Activated CD4-positive, alpha-beta T cell treated with anti-CD3 and anti-CD28 coated beads for 36 hours (primary cell): ENCODE data around the gene KAT14. TPM values are rescaled to one million over a fixed set of nuclear protein-coding genes. Genes with fewer than 3 reads are reported as not detected.
"Not testable (repeated sequence)": the region's sequence is repeated elsewhere in the genome, so short reads cannot be mapped to it uniquely, and the experiment has no call there.

Experiments
- ATAC-seq: fragments of 200-7000 bp; cut with Tn5 transposase; one replicate; pipeline ENCODE4 v1.10.0; 2021; ENCODE audit warnings: mild to moderate bottlenecking, moderate library complexity
- CTCF ChIA-PET: fragments of 350-600 bp; sonication (Branson Sonifier 250); formaldehyde crosslinking; loops from one replicate; lab custom pipeline; 2021; ENCODE audit warnings: antibody characterized with exemption; lab: Charles Lee
- POLR2A ChIA-PET: fragments of 350-600 bp; sonication (Branson Sonifier 250); formaldehyde crosslinking; loops from one replicate; lab custom pipeline; 2021; ENCODE audit warnings: antibody characterized with exemption, inconsistent platforms; lab: Charles Lee
- DNase-seq: peaks from one replicate; pipeline ENCODE4 v3.0.0-alpha.2; 2020
- H3K27ac Mint-ChIP-seq: one replicate; pipeline ENCODE4 v1.8.0; 2021; ENCODE audit warnings: mixed read lengths
- H3K27me3 Mint-ChIP-seq: one replicate; pipeline ENCODE4 v1.8.0; 2021; ENCODE audit warnings: mixed read lengths
- H3K36me3 Mint-ChIP-seq: one replicate; pipeline ENCODE4 v1.8.0; 2021; ENCODE audit warnings: low read depth, mixed read lengths
- H3K4me1 Mint-ChIP-seq: one replicate; pipeline ENCODE4 v1.8.0; 2021; ENCODE audit warnings: mixed read lengths
- H3K4me3 Mint-ChIP-seq: one replicate; pipeline ENCODE4 v1.8.0; 2021; ENCODE audit warnings: mild to moderate bottlenecking, moderate library complexity, mixed read lengths
- H3K9me3 Mint-ChIP-seq: one replicate; pipeline ENCODE4 v1.8.0; 2021; ENCODE audit warnings: low read depth, mixed read lengths
- intact Hi-C, 2 experiments: fragments of 100-400 bp; cut with DNase I in 1 of 2; cut with micrococcal nuclease in 1 of 2; formaldehyde crosslinking; loops; one replicate each; pipeline versions ENCODE4 v1.14.2 to v1.15.1; 2022 to 2024; cut with DNase I, micrococcal nuclease
- total RNA-seq, 2 experiments: library from RNA; stranded (reverse); gene quantifications; one replicate each; pipeline ENCODE4 v1.2.3, GENCODE V29; 2021

The KAT14 gene
- total RNA-seq, 2 experiments from 2014 or later: 17.2 to 17.9 TPM

DNA sequence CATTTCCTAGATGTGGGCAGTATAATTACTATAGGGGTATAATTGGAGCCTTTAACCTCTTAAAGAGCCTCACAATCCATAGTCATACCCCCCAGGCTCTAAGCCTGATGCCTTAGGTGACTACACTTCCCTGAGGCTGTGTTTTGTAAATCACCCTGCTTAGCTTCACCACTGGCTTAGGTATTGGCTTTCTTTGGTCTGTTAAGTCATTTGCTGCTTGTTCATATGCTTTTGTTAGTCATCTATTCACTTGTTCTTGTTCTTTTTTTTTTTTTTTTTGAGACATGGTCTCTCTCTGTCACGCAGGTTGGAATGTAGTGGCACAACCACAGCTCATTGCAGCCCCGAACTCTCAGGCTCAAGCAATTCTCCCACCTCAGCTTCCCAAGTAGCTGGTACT, 26.7 kb downstream of the KAT14 start:
- Mint-ChIP-seq H3K4me3 (no peak overlapping the region), H3K27me3 (no peaks in the 10 kb centered on the region), H3K9me3 (no peaks in the 10 kb centered on the region), H3K36me3 (peaks cover 38% of the 10 kb centered on the region), H3K27ac (no peak overlapping the region), H3K4me1 (peaks cover 37% of the 10 kb centered on the region)
- POLR2A ChIA-PET: no interaction called here
- DNase-seq (no peak), ATAC-seq (peak; percentile 72)
- intact Hi-C loops: no loop called here
- CTCF ChIA-PET: no interaction called here

DNA sequence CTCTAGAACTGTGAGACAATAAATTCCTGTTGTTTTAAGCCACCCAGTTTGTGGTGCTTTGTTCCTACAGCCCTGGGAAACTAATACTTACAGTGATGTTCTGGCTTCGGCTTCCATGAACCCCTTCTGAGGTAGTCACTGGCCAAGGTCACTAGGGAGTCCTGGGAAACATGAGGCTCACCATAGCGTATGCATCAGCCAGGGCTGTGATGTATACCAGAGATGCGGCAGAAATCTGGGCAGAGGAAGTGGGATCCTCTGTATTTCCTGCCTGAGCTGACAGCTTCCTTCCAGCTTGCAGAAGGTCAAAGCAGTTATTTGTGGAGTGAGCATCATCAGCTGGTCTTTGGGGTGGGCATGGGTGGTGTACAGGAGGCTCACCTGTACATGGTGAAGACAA, 27.9 kb downstream of the KAT14 start:
- POLR2A ChIA-PET: no interaction called here
- intact Hi-C loops: no loop called here
- H3K27ac Mint-ChIP-seq: no peak overlapping the region
- ATAC-seq (no peak), DNase-seq (no peak)
- peaks cover 39% of the 10 kb centered on the region for H3K4me1 Mint-ChIP-seq
- no peaks in the 10 kb centered on the region for H3K27me3 Mint-ChIP-seq
- H3K36me3 Mint-ChIP-seq: peaks cover 42% of the 10 kb centered on the region
- H3K9me3 Mint-ChIP-seq: no peaks in the 10 kb centered on the region
- H3K4me3 Mint-ChIP-seq: no peak overlapping the region
- CTCF ChIA-PET: interaction anchor here (1.1 to 1.2 kb wide), 2 partner anchors 8 to 93 kb away, joined by 3 read pairs; no protein-coding TSS in a partner anchor

DNA sequence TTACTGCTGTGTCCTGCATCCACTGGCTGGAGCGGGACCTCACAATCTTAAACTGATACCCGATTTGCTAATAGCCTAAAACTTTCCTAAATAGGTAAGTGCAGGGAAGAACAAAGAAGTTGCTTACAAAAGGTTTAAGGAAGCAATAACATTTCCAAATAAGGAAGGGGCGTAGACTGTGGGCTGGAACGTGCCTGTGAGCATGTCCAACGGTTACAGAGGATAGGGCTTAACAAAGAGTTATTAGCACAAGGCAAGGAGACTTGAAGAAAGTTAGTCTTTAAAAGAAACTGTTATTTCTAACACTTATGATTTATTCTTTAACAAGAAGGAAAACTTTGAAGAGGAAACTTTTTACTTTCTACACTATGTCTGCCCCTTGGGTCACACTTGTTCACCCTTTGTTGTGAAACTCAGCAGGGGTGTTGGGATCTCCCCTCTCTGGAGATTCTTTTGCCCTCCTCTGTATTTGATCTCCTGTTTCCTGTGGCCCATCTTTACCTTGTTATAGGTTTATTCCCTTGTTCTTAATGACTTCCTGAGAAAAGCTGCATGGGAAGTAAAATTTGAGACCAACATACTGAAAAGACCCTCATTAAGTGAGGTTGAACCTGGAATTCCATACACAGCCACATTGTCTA, 28.7 kb downstream of the KAT14 start:
- Mint-ChIP-seq H3K9me3 (no peaks in the 10 kb centered on the region), H3K36me3 (peaks cover 49% of the 10 kb centered on the region), H3K27me3 (no peaks in the 10 kb centered on the region), H3K4me3 (no peak overlapping the region), H3K27ac (no peak overlapping the region), H3K4me1 (peaks cover 39% of the 10 kb centered on the region)
- intact Hi-C loops: no loop called here
- no peak for ATAC-seq
- peak; percentile 8 for DNase-seq
- POLR2A ChIA-PET: no interaction called here
- CTCF ChIA-PET: interaction anchor here (0.6 to 1.2 kb wide), 3 partner anchors 9 to 104 kb away, joined by 3 read pairs; no protein-coding TSS in a partner anchor

GRCh38 chr20:18166950-18167349, 29.3 kb downstream of the KAT14 start:
- Mint-ChIP-seq H3K27me3 (no peaks in the 10 kb centered on the region), H3K4me1 (peaks cover 39% of the 10 kb centered on the region), H3K9me3 (no peaks in the 10 kb centered on the region), H3K27ac (no peak overlapping the region), H3K4me3 (no peak overlapping the region), H3K36me3 (peaks cover 47% of the 10 kb centered on the region)
- ATAC-seq (no peak), DNase-seq (no peak)
- intact Hi-C loops: no loop called here
- CTCF ChIA-PET: interaction anchor here (0.6 kb wide), 1 partner anchor 104 kb away, joined by 3 read pairs; no protein-coding TSS in a partner anchor
- POLR2A ChIA-PET: no interaction called here

GRCh38 chr20:18172379-18172778, 34.7 kb downstream of the KAT14 start:
- CTCF ChIA-PET: interaction anchor here (0.5 kb wide), 1 partner anchor 30 kb away, joined by 3 read pairs; no protein-coding TSS in a partner anchor
- no peaks in the 10 kb centered on the region for H3K9me3 Mint-ChIP-seq
- intact Hi-C loops: no loop called here
- no peaks in the 10 kb centered on the region for H3K27me3 Mint-ChIP-seq
- H3K36me3 Mint-ChIP-seq: peaks cover 53% of the 10 kb centered on the region
- DNase-seq: no peak
- no peak overlapping the region for H3K27ac Mint-ChIP-seq
- POLR2A ChIA-PET: no interaction called here
- peaks cover 16% of the 10 kb centered on the region for H3K4me1 Mint-ChIP-seq
- no peak for ATAC-seq
- no peak overlapping the region for H3K4me3 Mint-ChIP-seq

DNA sequence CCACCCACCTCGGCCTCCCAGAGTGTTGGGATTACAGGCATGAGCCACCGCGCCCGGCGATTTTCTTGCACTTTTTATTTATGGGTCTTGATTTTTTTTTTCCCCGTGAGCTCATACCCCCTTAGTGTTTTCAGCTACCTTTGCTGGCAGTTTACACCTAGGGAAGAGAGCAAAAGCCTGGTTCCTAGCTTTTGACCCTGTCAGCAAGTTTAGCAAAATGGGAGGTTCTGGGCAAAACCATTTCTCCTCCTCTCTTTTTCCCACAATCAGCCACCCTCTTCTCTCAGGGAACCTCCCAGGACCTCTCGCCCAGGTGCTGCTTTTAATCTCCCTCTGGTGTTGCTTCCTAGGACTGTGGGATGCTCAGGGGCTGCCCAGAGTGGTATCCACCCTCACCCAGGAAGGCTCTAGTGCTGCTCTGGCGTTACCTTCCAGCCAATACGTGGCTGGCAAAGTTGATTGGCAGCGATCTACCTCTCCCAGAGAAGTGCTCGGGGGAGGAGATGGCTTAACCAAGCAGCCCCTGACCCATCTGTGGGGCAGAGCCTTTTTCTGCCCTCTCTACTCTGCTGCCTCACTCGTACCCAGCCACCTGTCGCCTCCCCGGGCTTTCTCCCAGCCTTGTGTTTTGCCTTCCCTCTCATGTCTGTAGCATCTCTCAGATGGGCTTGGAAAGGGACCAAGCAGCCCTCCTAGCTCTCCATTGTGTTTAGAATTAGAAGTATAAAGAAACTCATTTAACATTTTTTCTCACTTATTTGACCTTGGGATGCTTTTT, 37.4 kb downstream of the KAT14 start:
- Mint-ChIP-seq H3K27me3 (no peaks in the 10 kb centered on the region), H3K9me3 (peaks cover 2% of the 10 kb centered on the region), H3K36me3 (peaks cover 56% of the 10 kb centered on the region), H3K27ac (peak overlapping the region; percentile 26), H3K4me1 (peaks cover 5% of the 10 kb centered on the region), H3K4me3 (no peak overlapping the region)
- ChIA-PET POLR2A (no interaction called here), CTCF (interaction anchor here (0.8 kb wide), 1 partner anchor 70 kb away, joined by 3 read pairs; no protein-coding TSS in a partner anchor)
- ATAC-seq: no peak
- DNase-seq: no peak
- intact Hi-C loops: no loop called here

DNA sequence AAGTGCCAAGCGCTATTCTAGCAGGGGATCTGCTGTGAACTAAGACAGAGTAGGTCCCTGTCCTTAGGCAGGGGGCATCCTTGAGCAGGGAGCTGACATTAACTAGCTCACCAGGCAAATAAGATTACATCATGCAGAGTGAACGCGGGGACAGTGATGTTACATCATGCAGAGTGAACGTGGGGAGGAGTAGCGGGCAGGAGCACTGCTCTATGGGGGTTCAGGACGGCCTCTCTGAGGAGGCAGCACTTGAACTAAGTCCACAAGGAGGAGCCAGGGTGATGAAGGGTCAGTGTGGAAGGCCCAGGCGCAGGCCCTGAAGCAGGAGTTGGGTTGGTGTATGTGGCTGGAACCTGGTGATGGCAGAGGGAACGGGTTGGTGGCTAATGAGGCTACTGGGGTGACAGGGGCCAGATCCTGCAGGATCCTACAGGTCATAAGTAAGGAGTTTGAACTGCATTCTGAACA, 38.7 kb downstream of the KAT14 start:
- Mint-ChIP-seq H3K27ac (no peak overlapping the region), H3K4me1 (peaks cover 5% of the 10 kb centered on the region), H3K27me3 (no peaks in the 10 kb centered on the region), H3K4me3 (no peak overlapping the region), H3K36me3 (peaks cover 57% of the 10 kb centered on the region), H3K9me3 (peaks cover 8% of the 10 kb centered on the region)
- intact Hi-C loops: no loop called here
- CTCF ChIA-PET: interaction anchor here (1.1 kb wide), 1 partner anchor 171 kb away, joined by 3 read pairs; no protein-coding TSS in a partner anchor
- POLR2A ChIA-PET: no interaction called here
- DNase-seq (no peak), ATAC-seq (no peak)

- H3K27ac Mint-ChIP-seq, H3K27me3 Mint-ChIP-seq, H3K4me1 Mint-ChIP-seq, POLR2A ChIA-PET, H3K4me3 Mint-ChIP-seq, intact Hi-C loops, DNase-seq, ATAC-seq, H3K9me3 Mint-ChIP-seq: not testable (repeated sequence)
- H3K36me3 Mint-ChIP-seq: peaks cover 70% of the 10 kb centered on the region
- CTCF ChIA-PET: interaction anchor here (1.1 kb wide), 1 partner anchor 17 kb away, joined by 3 read pairs; no protein-coding TSS in a partner anchor
Observed at GRCh38 chr20:18180366-18180765, 42.7 kb downstream of the KAT14 start.

- peaks cover 8% of the 10 kb centered on the region for H3K9me3 Mint-ChIP-seq
- POLR2A ChIA-PET: no interaction called here
- no peak overlapping the region for H3K4me3 Mint-ChIP-seq
- no peak overlapping the region for H3K27ac Mint-ChIP-seq
- intact Hi-C loops: no loop called here
- no peaks in the 10 kb centered on the region for H3K27me3 Mint-ChIP-seq
- CTCF ChIA-PET: interaction anchor here (1.1 kb wide), 1 partner anchor 17 kb away, joined by 3 read pairs; no protein-coding TSS in a partner anchor
- ATAC-seq (no peak), DNase-seq (no peak)
- no peaks in the 10 kb centered on the region for H3K4me1 Mint-ChIP-seq
- peaks cover 67% of the 10 kb centered on the region for H3K36me3 Mint-ChIP-seq
Observed at GRCh38 chr20:18180815-18181214, 43.2 kb downstream of the KAT14 start.

GRCh38 chr20:18187020-18187419, 49.4 kb downstream of the KAT14 start:
- CTCF ChIA-PET: no interaction called here
- intact Hi-C loops: no loop called here
- Mint-ChIP-seq H3K4me1 (no peaks in the 10 kb centered on the region), H3K27me3 (no peaks in the 10 kb centered on the region), H3K36me3 (peaks cover 33% of the 10 kb centered on the region), H3K4me3 (no peak overlapping the region), H3K9me3 (no peaks in the 10 kb centered on the region), H3K27ac (no peak overlapping the region)
- no peak for ATAC-seq
- no peak for DNase-seq
- POLR2A ChIA-PET: no interaction called here

DNA sequence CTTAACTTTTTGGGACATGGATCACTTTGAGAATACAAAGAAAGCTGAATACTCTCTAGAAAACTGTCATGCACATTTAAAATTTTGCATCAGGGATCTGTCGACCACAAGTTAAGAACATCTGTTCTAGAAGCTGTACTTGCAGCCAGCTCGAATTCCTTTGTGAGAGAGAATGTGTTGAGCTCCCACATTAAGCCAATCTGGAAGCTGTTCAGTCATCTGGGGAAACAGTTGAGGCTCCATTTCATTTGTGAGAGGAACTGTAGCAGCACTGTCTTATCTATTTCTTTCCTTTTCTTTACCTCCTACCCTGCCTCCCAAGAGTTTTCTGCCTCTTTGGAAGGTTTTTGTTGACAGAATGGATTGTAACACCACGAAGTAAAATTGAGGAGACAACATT, 50.8 kb downstream of the KAT14 start:
- ChIA-PET POLR2A (interaction anchor here (0.5 kb wide), 1 partner anchor 1184 kb away, joined by 11 read pairs; no protein-coding TSS in a partner anchor), CTCF (interaction anchor here (0.8 kb wide), 1 partner anchor 22 kb away, joined by 3 read pairs; no protein-coding TSS in a partner anchor)
- intact Hi-C loops: no loop called here

More for the DNA sequence above, 50.8 kb downstream of the KAT14 start:
- Mint-ChIP-seq H3K9me3 (no peaks in the 10 kb centered on the region), H3K27ac (no peak overlapping the region), H3K27me3 (no peaks in the 10 kb centered on the region), H3K4me3 (no peak overlapping the region), H3K36me3 (peaks cover 23% of the 10 kb centered on the region), H3K4me1 (no peaks in the 10 kb centered on the region)
- ATAC-seq: no peak
- DNase-seq: no peak
